Loucy (cell line): ENCODE data around the gene ITM2B.

ENCODE experiments used
- H2AFZ ChIP-seq: fragments of 200-600 bp; sonication (generic); 2 replicates; pipeline ENCODE4 v1.6.0; 2016; ENCODE audit warnings: antibody characterized with exemption, mild to moderate bottlenecking, low read length, moderate library complexity
- H3F3A ChIP-seq: fragments of 200-600 bp; 2 replicates; pipeline ENCODE4 v1.6.0; 2016; ENCODE audit warnings: antibody characterized with exemption, low read depth, mild to moderate bottlenecking
- H3K27me3 ChIP-seq: fragments of 200-600 bp; sonication (generic); 2 replicates; pipeline ENCODE4 v1.6.1; 2014; ENCODE audit warnings: low read length, mild to moderate bottlenecking; ENCODE audit not compliant: insufficient read depth, poor library complexity, severe bottlenecking
- H3K36me3 ChIP-seq: fragments of 200-600 bp; sonication (generic); 2 replicates; pipeline ENCODE4 v1.6.1; 2016; ENCODE audit warnings: low read length; ENCODE audit not compliant: insufficient read depth
- H3K4me1 ChIP-seq: fragments of 200-600 bp; sonication (generic); 2 replicates; pipeline ENCODE4 v1.5.1; 2014; ENCODE audit warnings: low read length, mild to moderate bottlenecking; ENCODE audit not compliant: insufficient read depth, poor library complexity, severe bottlenecking
- H3K4me2 ChIP-seq: fragments of 200-600 bp; sonication (generic); 2 replicates; pipeline ENCODE4 v1.6.0; 2014; ENCODE audit warnings: antibody characterized with exemption, low read length, low read depth, mild to moderate bottlenecking; ENCODE audit not compliant: poor library complexity, severe bottlenecking
- H3K4me3 ChIP-seq: fragments of 200-600 bp; sonication (generic); 2 replicates; pipeline ENCODE4 v1.5.1; 2014; ENCODE audit warnings: low read length, mild to moderate bottlenecking, mixed read lengths; ENCODE audit not compliant: poor library complexity, severe bottlenecking
- H3K79me2 ChIP-seq: fragments of 200-600 bp; sonication (generic); 2 replicates; pipeline ENCODE4 v1.6.1; 2014; ENCODE audit warnings: low read length; ENCODE audit not compliant: insufficient read depth
- H3K9ac ChIP-seq: fragments of 200-600 bp; sonication (generic); 2 replicates; pipeline ENCODE4 v1.6.0; 2014; ENCODE audit warnings: mild to moderate bottlenecking, low read depth, low read length, moderate library complexity; ENCODE audit not compliant: poor library complexity, severe bottlenecking
- H3K9me2 ChIP-seq: fragments of 200-600 bp; sonication (generic); replicated peaks from 2 replicates; pipeline ENCODE4 v1.6.1; 2016; ENCODE audit warnings: low read depth, low read length, mixed read lengths
- H3K9me3 ChIP-seq: fragments of 200-600 bp; sonication (generic); 2 replicates; pipeline ENCODE4 v1.6.1; 2014; ENCODE audit warnings: mild to moderate bottlenecking, antibody characterized with exemption, low read length, low read depth; ENCODE audit not compliant: insufficient read depth
- H4K20me1 ChIP-seq: fragments of 200-600 bp; sonication (generic); 2 replicates; pipeline ENCODE4 v1.6.0; 2014; ENCODE audit warnings: antibody characterized with exemption, low read length, mild to moderate bottlenecking; ENCODE audit not compliant: insufficient read depth, poor library complexity, severe bottlenecking
- EZH2phosphoT487 ChIP-seq: fragments of 200-600 bp; IDR thresholded peaks from 2 replicates; pipeline ENCODE4 v1.6.1; 2018; ENCODE audit warnings: antibody characterized with exemption, mild to moderate bottlenecking, moderate library complexity, borderline replicate concordance
- TF ChIP-seq, protein P1 (sequence below): fragments of 200-600 bp; sonication (generic); conservative IDR thresholded peaks from 2 replicates; pipeline ENCODE4 v1.5.1; 2014; ENCODE audit warnings: mild to moderate bottlenecking, antibody characterized with exemption, low read length

Gene ITM2B

GRCh38 chr13:48231080-48231479 lies 1.9 kb upstream of the ITM2B start:
- Histone ChIP-seq H3K27me3 (no peaks in the 10 kb centered on the region), H3K36me3 (no peaks in the 10 kb centered on the region), H2AFZ (peak overlapping the region; percentile 28; the same call in 1 of the 2 replicates), H3F3A (no peaks in the 10 kb centered on the region; the same call in 1 of the 2 replicates), H4K20me1 (peaks cover 25% of the 10 kb centered on the region), H3K4me3 (no peak overlapping the region), H3K4me2 (no peak overlapping the region), H3K4me1 (peaks cover 31% of the 10 kb centered on the region), H3K79me2 (peaks cover 35% of the 10 kb centered on the region), H3K9me2 (no peaks in the 10 kb centered on the region), H3K9me3 (no peaks in the 10 kb centered on the region), H3K9ac (no peak overlapping the region)
- TF ChIP-seq EZH2phosphoT487 = no peak
- TF ChIP-seq, protein P1, sequence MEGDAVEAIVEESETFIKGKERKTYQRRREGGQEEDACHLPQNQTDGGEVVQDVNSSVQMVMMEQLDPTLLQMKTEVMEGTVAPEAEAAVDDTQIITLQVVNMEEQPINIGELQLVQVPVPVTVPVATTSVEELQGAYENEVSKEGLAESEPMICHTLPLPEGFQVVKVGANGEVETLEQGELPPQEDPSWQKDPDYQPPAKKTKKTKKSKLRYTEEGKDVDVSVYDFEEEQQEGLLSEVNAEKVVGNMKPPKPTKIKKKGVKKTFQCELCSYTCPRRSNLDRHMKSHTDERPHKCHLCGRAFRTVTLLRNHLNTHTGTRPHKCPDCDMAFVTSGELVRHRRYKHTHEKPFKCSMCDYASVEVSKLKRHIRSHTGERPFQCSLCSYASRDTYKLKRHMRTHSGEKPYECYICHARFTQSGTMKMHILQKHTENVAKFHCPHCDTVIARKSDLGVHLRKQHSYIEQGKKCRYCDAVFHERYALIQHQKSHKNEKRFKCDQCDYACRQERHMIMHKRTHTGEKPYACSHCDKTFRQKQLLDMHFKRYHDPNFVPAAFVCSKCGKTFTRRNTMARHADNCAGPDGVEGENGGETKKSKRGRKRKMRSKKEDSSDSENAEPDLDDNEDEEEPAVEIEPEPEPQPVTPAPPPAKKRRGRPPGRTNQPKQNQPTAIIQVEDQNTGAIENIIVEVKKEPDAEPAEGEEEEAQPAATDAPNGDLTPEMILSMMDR = no peak

DNA sequence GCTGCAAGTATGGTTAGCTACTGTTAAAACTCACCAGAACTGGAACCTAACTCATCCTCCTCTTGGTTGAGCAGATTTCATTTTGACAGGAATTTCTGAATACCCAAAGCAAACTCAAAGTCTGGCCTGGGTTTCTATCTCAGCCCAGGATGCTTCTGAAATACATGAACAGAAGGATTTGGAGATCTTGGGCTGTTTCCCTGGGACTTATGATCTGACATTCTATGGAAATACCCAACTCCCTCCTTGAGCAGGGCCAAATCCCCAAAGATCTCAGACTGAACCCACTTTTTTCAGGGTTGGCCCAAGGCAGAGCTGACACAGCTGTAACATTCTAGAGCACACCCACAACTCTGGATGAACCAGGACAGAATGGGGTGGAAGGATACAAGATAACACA lies 1.1 kb upstream of the ITM2B start:
- Histone ChIP-seq H3K9me3 (no peaks in the 10 kb centered on the region), H3K9me2 (no peaks in the 10 kb centered on the region), H3K27me3 (no peaks in the 10 kb centered on the region), H3K4me1 (peaks cover 39% of the 10 kb centered on the region), H2AFZ (no peak overlapping the region; the same call in 1 of the 2 replicates), H3K36me3 (no peaks in the 10 kb centered on the region), H4K20me1 (peaks cover 33% of the 10 kb centered on the region), H3K4me3 (peak overlapping the region; percentile 99), H3K79me2 (peaks cover 43% of the 10 kb centered on the region), H3K4me2 (peak overlapping the region; percentile 92), H3K9ac (no peak overlapping the region), H3F3A (no peaks in the 10 kb centered on the region; the same call in 1 of the 2 replicates)
- TF ChIP-seq, protein P1 = no peak
- TF ChIP-seq EZH2phosphoT487 = no peak

DNA sequence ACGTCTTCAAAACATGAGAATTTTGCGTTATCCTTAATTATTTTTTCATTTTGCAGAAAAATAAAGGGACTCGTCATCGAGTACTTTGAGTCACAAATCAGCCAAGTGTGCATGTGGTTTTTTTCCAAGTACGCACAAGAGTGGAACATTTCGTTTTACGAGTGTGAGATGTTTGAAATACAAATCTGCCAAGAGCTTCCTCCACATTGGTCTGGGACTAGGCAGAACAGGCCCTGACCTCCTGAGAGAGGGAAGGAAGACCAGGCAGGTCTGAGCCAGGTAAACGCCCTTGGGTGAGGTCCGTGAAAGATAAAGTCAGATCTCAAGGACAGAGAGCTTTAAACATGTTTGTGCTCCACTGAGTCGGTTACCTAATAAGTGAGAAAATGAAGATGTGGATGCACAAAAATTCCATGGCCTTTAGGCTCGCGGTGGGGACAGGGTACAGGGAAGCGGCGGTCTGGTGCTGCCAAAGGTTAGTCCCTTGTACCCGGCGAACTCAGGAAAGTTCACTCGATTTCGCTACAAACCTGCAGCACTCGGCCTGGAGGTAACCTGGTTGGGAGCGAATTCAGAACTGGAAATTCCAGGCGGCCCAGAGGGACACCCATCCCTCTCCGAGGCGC lies 473 bp upstream of the ITM2B start:
- no peaks in the 10 kb centered on the region for H3K9me3 ChIP-seq
- peaks cover 39% of the 10 kb centered on the region for H4K20me1 ChIP-seq
- peak overlapping the region; percentile 92 for H3K4me2 ChIP-seq
- H3K9me2 ChIP-seq = no peaks in the 10 kb centered on the region
- H3K79me2 ChIP-seq = peaks cover 49% of the 10 kb centered on the region
- TF ChIP-seq EZH2phosphoT487 = no peak
- TF ChIP-seq, protein P1 = no peak
- H3K4me1 ChIP-seq = peaks cover 45% of the 10 kb centered on the region
- no peaks in the 10 kb centered on the region for H3K27me3 ChIP-seq
- no peaks in the 10 kb centered on the region; the same call in 1 of the 2 replicates for H3F3A ChIP-seq
- H3K9ac ChIP-seq = peak overlapping the region; percentile 97
- H2AFZ ChIP-seq = peak overlapping the region; percentile 91
- no peaks in the 10 kb centered on the region for H3K36me3 ChIP-seq
- H3K4me3 ChIP-seq = peak overlapping the region; percentile 99
